ENCODE data around the gene TRMT11.
A peak's percentile ranks its signal among the peaks of the same experiment; 100 is the strongest.
"Not testable (repeated sequence)": the region's sequence is repeated elsewhere in the genome, so short reads cannot be mapped to it uniquely, and the experiment has no call there.

Gene TRMT11

DNA sequence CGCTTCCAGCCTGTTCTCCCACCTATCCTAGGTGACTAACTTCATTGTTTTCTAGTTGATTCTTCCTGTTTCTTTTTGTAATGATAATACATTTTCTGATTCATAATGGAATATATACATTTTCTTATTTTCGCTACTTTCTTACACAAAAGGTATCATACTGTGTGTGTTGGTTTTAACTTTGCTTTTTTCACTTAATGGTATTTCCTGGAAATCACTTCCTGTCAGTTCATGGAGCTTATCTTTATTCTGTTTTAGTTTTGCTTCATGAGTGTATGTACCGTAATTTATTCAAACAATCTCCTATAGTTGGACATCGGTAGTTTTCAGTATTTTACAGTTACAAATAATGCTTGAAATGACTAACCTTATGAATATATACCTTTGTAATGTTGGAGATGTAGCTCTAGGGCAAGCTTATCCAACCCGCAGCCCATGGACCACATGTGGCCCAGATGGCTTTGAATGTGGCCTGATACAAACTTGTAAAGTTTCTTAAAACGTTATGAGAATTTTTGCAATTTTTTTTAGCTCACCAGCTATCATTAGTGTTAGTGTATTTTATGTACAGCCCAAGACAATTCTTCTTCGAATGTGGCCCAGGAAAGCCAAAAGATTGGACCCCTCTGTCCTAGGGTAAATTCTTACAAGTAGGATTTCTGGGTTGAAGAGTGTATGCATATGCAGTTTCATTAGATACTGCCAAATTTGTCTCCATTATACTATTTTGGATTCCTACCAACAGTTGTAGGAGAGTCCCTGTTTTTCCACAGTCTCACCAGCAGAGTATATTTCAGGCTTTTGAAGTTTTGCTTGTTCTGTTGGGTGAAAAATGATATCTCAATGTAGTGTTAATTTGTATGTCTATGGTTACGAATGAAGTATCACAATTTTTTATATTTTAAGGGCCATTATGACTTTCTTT, 16.7 kb downstream of the TRMT11 start:
- peaks cover 19% of the 10 kb centered on the region for H3K4me1 Mint-ChIP-seq

DNA sequence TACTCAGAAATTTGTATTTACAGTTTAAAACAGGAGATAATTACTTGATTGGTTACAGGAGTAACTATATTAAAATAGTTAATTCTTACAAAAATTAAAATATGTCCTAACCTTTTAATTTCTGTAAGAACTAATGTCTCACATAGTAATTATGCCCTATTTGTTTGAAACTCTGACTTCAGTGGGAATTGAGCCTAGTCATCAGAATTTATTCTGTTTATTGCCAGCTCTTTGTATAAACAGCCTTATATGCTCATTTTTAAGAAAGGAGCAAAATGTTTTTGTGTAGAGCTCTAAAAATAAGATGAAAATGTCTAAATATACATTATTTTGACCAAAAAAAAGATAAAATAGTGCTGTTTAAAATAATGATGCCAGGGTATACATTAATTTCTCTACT, 21.5 kb downstream of the TRMT11 start:
- Mint-ChIP-seq H3K4me1 (peaks cover 8% of the 10 kb centered on the region), H3K27ac (no peak overlapping the region), H3K4me3 (no peak overlapping the region), H3K27me3 (no peaks in the 10 kb centered on the region), H3K36me3 (peaks cover 30% of the 10 kb centered on the region), H3K9me3 (no peaks in the 10 kb centered on the region)

More for the DNA sequence above, 16.7 kb downstream of the TRMT11 start:
- peaks cover 29% of the 10 kb centered on the region for H3K36me3 Mint-ChIP-seq
- H3K4me3 Mint-ChIP-seq: no peak overlapping the region
- no peaks in the 10 kb centered on the region for H3K9me3 Mint-ChIP-seq
- H3K27me3 Mint-ChIP-seq: no peaks in the 10 kb centered on the region
- peak overlapping the region; percentile 38 for H3K27ac Mint-ChIP-seq

DNA sequence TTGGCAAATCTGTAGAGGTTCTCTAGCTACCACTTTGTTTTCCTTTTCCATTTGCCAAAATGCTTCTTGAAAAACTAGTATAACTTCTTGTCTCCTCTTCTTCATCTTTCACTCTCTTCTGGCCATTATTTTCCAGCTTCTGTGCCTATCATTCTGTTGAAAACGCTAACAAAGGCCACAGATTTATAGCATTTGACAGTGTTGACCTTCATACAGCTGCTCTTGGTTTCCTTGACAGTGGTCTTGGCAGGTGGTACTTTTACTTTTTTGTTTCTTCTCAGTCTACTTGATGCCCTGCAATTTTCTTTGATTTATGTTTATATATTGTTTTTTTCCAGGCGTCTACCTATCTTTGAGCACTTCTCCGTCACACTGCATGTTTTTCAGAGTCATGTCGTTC, 23.7 kb downstream of the TRMT11 start:
- no peaks in the 10 kb centered on the region for H3K4me1 Mint-ChIP-seq
- H3K27ac Mint-ChIP-seq: no peak overlapping the region
- H3K27me3 Mint-ChIP-seq: no peaks in the 10 kb centered on the region
- H3K36me3 Mint-ChIP-seq: peaks cover 29% of the 10 kb centered on the region
- H3K4me3 Mint-ChIP-seq: no peak overlapping the region
- no peaks in the 10 kb centered on the region for H3K9me3 Mint-ChIP-seq

DNA sequence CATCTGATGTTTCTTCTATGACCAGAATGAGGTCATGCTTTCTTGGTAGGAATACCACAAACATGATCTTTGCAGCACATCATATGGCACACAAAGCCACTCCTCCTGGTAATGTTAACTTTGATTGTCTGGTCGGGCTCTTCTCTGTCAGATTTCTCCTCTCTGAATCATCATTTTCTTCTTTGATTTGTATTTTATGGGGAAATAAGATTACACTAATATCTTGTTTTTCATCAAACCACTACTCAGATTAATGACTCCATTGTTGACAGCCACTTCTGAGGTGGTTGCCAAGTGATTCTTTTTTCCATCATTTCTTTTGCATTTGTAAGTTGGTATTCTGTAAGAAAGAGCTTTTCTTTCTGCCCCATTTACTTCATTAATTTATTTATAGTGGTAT, 29.5 kb downstream of the TRMT11 start:
- H3K27ac Mint-ChIP-seq: no peak overlapping the region
- no peak overlapping the region for H3K4me3 Mint-ChIP-seq
- no peaks in the 10 kb centered on the region for H3K27me3 Mint-ChIP-seq
- no peaks in the 10 kb centered on the region for H3K4me1 Mint-ChIP-seq
- H3K36me3 Mint-ChIP-seq: peaks cover 34% of the 10 kb centered on the region
- no peaks in the 10 kb centered on the region for H3K9me3 Mint-ChIP-seq

DNA sequence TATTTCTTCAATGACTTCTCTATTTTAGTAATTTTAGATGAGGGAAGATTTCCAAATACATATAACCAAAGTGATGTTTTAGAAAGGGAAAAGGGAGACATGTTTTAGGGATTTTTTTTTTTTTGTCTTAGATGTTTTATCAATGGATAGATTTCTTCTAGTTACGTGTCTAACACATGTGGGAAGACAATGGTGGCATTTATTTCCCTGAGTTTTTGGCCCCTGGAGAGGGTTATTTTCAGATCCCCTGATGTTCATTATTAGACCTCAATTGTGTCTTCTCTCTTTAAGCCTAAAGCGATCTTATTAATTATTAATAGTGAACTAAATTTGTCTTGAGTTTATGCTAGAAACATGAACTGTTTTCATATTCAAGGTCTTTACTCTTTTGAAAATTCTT, 30.3 kb downstream of the TRMT11 start:
- Mint-ChIP-seq H3K27ac (no peak overlapping the region), H3K36me3 (peaks cover 33% of the 10 kb centered on the region), H3K4me1 (no peaks in the 10 kb centered on the region), H3K9me3 (no peaks in the 10 kb centered on the region), H3K27me3 (no peaks in the 10 kb centered on the region), H3K4me3 (no peak overlapping the region)

DNA sequence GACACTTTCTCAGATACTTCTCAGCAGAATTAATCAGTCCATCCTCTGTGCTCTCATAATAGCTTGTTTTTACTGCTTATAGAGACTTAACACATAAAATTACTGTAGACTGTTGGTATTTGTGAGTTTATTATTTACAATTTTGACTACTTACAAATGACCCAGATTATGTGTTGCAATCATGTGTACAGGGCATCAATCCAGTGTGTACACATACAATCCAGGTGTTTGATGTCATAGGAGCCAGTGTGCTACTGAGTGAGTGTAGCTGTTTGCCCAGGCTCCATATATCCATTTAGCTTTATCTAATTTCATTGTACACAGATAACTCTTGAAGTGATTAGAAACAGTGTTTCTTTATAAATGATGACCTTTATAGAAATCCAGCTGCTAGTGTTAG, 31.3 kb downstream of the TRMT11 start:
- no peak overlapping the region for H3K4me3 Mint-ChIP-seq
- H3K9me3 Mint-ChIP-seq: no peaks in the 10 kb centered on the region
- H3K36me3 Mint-ChIP-seq: peaks cover 29% of the 10 kb centered on the region
- no peak overlapping the region for H3K27ac Mint-ChIP-seq
- H3K27me3 Mint-ChIP-seq: no peaks in the 10 kb centered on the region
- no peaks in the 10 kb centered on the region for H3K4me1 Mint-ChIP-seq

DNA sequence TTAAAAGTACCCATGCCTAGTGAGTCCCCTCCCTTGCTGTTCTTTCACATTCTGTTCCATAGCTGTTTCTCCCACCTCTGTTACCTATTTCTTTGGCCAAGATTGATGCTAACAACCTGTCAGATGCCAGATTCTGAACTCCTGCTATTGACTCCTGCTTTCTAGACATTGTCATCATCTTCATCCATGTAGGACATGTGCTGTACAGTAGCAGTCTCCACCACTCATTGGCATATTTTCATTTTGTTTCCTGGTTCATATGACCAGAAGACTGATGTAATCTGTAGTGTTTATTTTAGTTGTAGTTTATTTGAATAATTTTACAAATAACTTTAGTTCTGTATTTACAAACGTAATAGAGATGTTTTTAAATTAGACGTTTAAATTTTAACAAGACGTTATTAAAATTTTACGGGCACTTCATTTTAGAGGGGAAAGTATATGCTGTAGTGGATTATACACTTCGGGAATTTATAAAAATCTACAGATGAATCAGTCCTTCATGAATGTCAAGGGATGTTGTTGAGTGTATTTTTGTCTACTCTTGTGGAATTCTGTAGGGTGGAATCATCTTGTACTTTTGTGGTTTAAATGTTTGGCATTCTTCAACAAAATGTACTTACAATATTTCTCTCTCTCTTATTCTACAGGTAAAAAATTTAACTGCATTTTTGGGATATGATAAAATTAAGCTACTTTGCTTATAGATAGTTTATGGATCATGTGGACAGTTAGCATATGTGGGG, 34.1 kb downstream of the TRMT11 start:
- no peak overlapping the region for H3K4me3 Mint-ChIP-seq
- H3K4me1 Mint-ChIP-seq: no peaks in the 10 kb centered on the region
- no peak overlapping the region for H3K27ac Mint-ChIP-seq
- H3K27me3 Mint-ChIP-seq: no peaks in the 10 kb centered on the region
- H3K36me3 Mint-ChIP-seq: peaks cover 22% of the 10 kb centered on the region
- no peaks in the 10 kb centered on the region for H3K9me3 Mint-ChIP-seq

DNA sequence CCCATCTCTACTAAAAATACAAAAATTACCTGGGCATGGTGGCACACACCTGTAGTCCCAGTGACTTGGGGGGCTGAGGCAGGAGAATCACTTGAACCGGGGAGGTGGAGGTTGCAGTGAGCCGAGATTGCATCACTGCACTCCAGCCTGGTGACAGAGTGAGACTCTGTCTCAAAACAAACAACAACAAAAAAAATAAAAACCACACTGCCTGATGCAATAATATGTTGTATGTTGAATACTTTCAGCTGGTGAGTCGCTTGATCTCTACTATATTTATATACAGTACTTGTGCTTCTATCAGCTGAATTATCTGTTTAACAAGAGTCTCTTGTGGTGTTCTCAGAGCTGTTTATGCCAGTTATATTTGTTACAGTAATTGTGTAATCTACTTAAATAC, 37.1 kb downstream of the TRMT11 start:
- H3K4me3 Mint-ChIP-seq, H3K27ac Mint-ChIP-seq, H3K9me3 Mint-ChIP-seq, H3K4me1 Mint-ChIP-seq, H3K27me3 Mint-ChIP-seq: not testable (repeated sequence)
- H3K36me3 Mint-ChIP-seq: peaks cover 26% of the 10 kb centered on the region

DNA sequence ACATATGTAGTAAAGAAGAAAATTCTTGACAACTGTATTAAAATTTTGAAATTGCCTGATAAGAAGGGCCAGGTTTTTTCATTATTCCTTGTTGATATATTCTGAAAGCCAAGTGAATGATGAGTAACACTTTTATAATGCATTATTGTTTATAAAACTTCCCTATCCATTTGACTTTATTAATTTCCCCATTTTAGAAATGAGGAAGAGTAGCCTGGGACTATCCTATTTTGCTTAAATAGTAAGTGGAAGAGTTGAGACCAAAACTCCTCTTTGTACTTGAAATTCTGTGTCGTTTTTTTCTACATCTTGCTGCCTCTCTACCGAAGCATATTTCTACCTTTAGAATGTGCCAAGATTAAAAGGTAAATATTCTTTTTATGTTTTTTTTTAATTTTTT, 39.7 kb downstream of the TRMT11 start:
- no peaks in the 10 kb centered on the region for H3K4me1 Mint-ChIP-seq
- peaks cover 28% of the 10 kb centered on the region for H3K36me3 Mint-ChIP-seq
- no peaks in the 10 kb centered on the region for H3K27me3 Mint-ChIP-seq
- no peak overlapping the region for H3K4me3 Mint-ChIP-seq
- no peak overlapping the region for H3K27ac Mint-ChIP-seq
- no peaks in the 10 kb centered on the region for H3K9me3 Mint-ChIP-seq

DNA sequence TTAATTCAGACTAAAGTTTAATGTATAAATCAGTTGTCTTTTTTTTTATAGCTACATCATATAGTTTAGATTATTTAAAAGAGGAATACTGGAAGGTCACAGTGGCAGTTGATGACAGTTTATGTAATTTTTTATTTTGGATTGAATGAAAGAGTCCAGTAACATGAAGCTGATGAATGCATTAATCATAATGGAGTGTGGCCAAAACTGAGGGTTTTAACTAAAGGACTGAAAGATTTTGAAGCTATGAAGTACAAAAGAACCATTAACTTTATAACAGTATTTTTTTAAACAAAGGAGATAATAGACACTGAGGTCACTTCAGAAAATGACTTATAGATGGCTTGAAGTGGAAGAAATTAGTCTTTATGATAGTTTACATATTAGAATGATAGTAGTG, 41.3 kb downstream of the TRMT11 start:
- H3K4me1 Mint-ChIP-seq: peaks cover 5% of the 10 kb centered on the region
- no peak overlapping the region for H3K27ac Mint-ChIP-seq
- H3K4me3 Mint-ChIP-seq: no peak overlapping the region
- no peaks in the 10 kb centered on the region for H3K9me3 Mint-ChIP-seq
- no peaks in the 10 kb centered on the region for H3K27me3 Mint-ChIP-seq
- peaks cover 25% of the 10 kb centered on the region for H3K36me3 Mint-ChIP-seq

DNA sequence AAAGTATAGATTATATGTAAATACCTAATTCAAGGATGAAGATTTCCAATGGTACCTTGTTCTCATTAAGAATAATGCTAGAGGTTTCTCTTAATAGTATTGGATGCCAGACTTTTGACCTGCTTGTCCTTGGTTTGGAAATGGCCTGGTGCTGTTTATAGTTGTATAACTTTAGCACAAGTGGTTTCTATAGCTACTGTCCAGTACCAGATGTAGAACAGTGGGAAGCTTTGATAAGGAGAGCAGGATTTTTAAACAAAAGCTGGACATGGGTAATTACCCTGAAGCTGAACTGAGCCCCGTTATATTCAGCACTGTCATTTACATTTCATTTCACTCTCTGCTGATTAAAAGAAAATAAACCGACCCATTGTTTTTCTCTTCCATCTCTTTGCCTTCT, 43.7 kb downstream of the TRMT11 start:
- Mint-ChIP-seq H3K4me3 (no peak overlapping the region), H3K36me3 (peaks cover 30% of the 10 kb centered on the region), H3K27ac (no peak overlapping the region), H3K4me1 (peaks cover 11% of the 10 kb centered on the region), H3K9me3 (no peaks in the 10 kb centered on the region), H3K27me3 (no peaks in the 10 kb centered on the region)

DNA sequence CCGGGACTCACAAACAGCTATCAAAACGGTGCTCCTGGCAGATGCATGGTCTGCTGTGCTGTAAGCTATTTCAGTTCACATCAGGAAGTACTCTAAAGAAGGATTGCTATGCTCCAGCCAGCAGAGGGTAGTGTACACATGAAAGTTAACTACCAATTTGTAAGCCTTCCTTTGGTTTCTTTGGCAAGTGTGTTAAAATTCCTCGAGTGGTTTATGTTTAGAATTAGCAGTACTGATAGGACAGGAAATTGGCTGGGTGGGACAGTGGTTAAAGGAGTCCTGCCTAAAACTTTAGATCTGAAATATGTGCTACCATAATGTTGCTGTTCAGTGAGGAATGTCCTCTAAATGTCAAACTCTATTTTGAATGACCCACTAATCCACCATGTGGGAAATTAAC, 47.4 kb downstream of the TRMT11 start:
- H3K27me3 Mint-ChIP-seq: no peaks in the 10 kb centered on the region
- peaks cover 16% of the 10 kb centered on the region for H3K4me1 Mint-ChIP-seq
- no peak overlapping the region for H3K27ac Mint-ChIP-seq
- H3K9me3 Mint-ChIP-seq: no peaks in the 10 kb centered on the region
- H3K36me3 Mint-ChIP-seq: peaks cover 31% of the 10 kb centered on the region
- no peak overlapping the region for H3K4me3 Mint-ChIP-seq

DNA sequence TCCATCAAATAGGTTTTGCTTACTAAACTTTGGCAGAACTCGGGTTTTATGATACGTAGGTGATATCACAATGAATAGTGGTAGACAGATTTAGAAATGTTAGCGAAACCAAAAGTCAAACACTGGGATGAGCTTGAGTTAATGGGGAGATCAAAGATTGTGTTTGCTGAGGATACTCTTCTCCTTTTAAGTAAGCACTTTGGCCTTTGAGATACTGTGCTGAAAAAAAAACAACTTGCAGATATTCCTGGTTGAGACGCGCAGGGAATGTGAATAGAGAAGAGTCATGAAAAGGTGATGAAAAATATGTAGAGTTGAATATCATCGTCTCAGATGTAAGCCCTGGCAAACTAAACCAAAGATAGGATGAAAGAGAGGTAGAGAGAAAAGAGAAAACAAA, 48.3 kb downstream of the TRMT11 start:
- Mint-ChIP-seq H3K4me1 (peaks cover 16% of the 10 kb centered on the region), H3K9me3 (no peaks in the 10 kb centered on the region), H3K4me3 (no peak overlapping the region), H3K27ac (no peak overlapping the region), H3K36me3 (peaks cover 29% of the 10 kb centered on the region), H3K27me3 (no peaks in the 10 kb centered on the region)

DNA sequence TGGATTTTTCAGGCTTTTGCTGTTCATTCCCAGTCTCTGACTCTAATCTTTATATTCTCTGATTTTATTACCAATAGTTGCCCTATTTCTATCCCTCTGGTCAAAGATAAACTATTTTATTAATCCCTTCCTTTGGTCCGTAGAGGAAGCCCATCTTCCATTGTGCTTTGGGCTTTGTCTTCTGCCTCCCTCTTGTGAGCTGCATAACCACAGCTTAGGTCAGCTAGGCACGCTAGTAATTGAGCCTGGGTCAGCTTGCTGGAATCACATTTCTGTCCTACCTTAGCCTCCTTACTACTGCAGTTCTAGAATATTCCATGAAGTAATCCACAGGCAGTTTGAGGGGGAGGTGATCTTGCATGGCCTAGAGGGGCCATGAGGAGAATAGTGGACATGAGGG, 49.4 kb downstream of the TRMT11 start:
- peaks cover 33% of the 10 kb centered on the region for H3K36me3 Mint-ChIP-seq
- peaks cover 16% of the 10 kb centered on the region for H3K4me1 Mint-ChIP-seq
- no peak overlapping the region for H3K4me3 Mint-ChIP-seq
- no peaks in the 10 kb centered on the region for H3K9me3 Mint-ChIP-seq
- no peaks in the 10 kb centered on the region for H3K27me3 Mint-ChIP-seq
- no peak overlapping the region for H3K27ac Mint-ChIP-seq

DNA sequence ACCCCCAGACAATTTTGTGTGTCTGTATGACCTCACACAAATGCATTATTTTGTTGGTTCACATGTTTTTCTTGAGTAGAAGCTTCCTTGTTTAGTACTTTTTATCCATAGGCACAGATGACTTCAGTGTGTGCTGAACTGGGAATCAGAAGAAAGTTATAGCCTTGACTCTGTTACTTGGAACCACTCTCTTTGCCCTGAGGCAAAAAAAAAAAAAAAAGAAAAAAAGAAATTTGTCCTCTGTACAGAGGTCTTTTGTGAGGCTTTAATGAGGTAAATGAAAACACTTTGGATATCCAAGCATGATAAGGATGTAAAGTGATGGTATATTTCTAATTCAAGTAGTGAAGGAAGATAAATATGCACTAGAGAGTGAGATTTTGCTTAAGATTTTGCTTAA, 51.9 kb downstream of the TRMT11 start:
- Mint-ChIP-seq H3K4me1 (peaks cover 11% of the 10 kb centered on the region), H3K9me3 (peaks cover 4% of the 10 kb centered on the region), H3K27ac (no peak overlapping the region), H3K36me3 (peaks cover 47% of the 10 kb centered on the region), H3K4me3 (no peak overlapping the region), H3K27me3 (no peaks in the 10 kb centered on the region)

DNA sequence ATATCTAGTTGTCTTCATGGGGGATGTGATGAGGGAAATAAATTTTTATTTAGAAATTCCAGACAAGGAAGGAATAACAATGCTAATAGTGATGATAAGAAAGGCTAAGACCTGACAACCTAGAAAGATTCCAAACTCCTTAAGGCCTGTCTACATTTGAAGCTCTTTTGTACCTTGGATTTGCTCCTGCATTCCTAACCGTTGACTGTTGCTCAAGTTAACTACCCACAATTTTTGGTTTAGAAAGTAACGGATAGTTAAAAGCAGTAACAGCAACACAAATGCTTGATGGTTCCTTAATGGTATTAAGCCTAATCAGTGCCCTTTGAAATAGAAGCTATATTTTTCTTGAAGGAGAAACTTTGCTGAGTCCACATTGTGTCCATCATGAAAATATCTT, 52.9 kb downstream of the TRMT11 start:
- Mint-ChIP-seq H3K27ac (no peak overlapping the region), H3K4me1 (peaks cover 4% of the 10 kb centered on the region), H3K9me3 (peaks cover 4% of the 10 kb centered on the region), H3K4me3 (no peak overlapping the region), H3K27me3 (no peaks in the 10 kb centered on the region), H3K36me3 (peaks cover 46% of the 10 kb centered on the region)

All from activated naive CD4-positive, alpha-beta T cell treated with anti-CD3 and anti-CD28 coated beads, Interleukin-2, amount 50 U/mL, for 24 hours (primary cell).